Measurements from ENCODE around the gene CAPN7.

DNA sequence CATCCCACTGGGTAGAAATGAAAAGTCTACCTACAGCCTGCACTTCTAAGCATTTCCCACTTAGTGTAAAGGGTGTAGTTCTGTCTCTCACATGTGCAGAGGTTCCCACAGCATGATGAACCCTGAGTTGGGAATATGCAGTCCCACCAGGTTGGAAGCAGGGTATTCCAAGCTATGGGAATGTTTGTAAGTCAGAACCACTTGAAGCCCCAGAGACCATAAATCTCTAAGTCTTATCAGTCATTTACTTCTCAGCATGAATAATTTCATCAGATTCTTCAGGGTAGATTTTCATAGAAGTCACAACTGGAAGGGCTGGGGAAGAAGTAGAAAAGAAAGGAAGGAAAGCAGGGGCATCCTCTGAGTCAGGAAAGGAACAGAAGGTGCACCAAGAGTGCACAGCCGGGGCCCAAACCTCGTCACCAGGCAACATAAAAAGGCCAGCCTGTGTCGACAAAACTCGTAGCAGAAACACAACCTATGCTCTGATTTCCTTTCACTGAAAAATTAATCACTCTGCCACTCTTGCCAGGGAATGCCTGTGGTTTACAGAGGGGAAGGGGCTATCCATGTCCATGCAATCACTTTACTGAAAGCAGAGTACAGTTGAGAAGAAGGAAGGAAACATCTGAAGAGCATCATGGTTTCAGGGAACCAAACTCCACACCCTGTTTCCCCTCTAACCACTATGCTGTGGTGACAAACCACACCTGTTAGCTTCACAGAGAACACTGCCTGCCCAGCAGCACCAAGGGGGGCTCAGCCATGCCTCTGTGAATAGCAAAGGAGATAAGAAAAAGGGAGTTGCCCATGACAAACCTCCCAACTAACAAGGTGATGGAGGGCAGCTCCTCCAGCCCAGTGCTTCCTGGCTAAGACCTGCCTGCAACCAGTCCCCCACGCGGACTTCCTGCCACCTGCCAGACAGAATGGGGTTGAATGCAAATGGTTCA lies 85.8 kb downstream of the CAPN7 start:
- TF ChIP-seq CTCF (IDR thresholded peaks at IDR 0.05) (no peak), POLR2A (IDR thresholded peaks at IDR 0.05) (no peak)

Measured in lower leg skin (tissue), 3 donors.